Measurements from ENCODE around the gene PARP6.
A peak's percentile ranks its signal among the peaks of the same experiment; 100 is the strongest.

Gene PARP6

GRCh38 chr15:72272213-72272996 lies at the start of gene PARP6:
TSS of gene PARP6 (minus strand) at chr15:72272554. CDS start at chr15:72267477, 5,077 bp downstream.
- peak; percentile 95 to 96 for DNase-seq (ENCODE audit: low read depth in 2 of 2)

GRCh38 chr15:72319985-72320671 lies 47.8 kb upstream of the PARP6 start, which contains the start of gene CELF6:
TSS of gene CELF6 (minus strand) at chr15:72320157. CDS start at chr15:72319874, 283 bp downstream.
- DNase-seq (ENCODE audit: low read depth in 2 of 2) = peak; percentile 41 to 44

GRCh38 chr15:72319360-72319984 lies 47.1 kb upstream of the PARP6 start:
- DNase-seq (ENCODE audit: low read depth in 2 of 2) = peak in 1 of 2 donors; percentile 16

GRCh38 chr15:72318408-72318942 lies 46.1 kb upstream of the PARP6 start:
- no peak for DNase-seq (ENCODE audit: low read depth in 2 of 2)

- DNase-seq (ENCODE audit: low read depth in 2 of 2) = no peak
Observed at GRCh38 chr15:72315706-72316370, 43.5 kb upstream of the PARP6 start.

- no peak for DNase-seq (ENCODE audit: low read depth in 2 of 2)
Observed at GRCh38 chr15:72313881-72314280, 41.5 kb upstream of the PARP6 start.

GRCh38 chr15:72313448-72313840 lies 41.1 kb upstream of the PARP6 start:
- DNase-seq (ENCODE audit: low read depth in 2 of 2) = no peak

- peak in 1 of 2 donors; percentile 21 for DNase-seq (ENCODE audit: low read depth in 2 of 2)
Observed at GRCh38 chr15:72312605-72313447, 40.5 kb upstream of the PARP6 start.

- no peak for DNase-seq (ENCODE audit: low read depth in 2 of 2)
Observed at GRCh38 chr15:72307026-72307425, 34.7 kb upstream of the PARP6 start.

GRCh38 chr15:72306211-72306785 lies 33.9 kb upstream of the PARP6 start:
- no peak for DNase-seq (ENCODE audit: low read depth in 2 of 2)

- DNase-seq (ENCODE audit: low read depth in 2 of 2) = no peak
Observed at GRCh38 chr15:72304596-72304995, 32.2 kb upstream of the PARP6 start.

- no peak for DNase-seq (ENCODE audit: low read depth in 2 of 2)
Observed at GRCh38 chr15:72302955-72303354, 30.6 kb upstream of the PARP6 start.

GRCh38 chr15:72289597-72290325 lies 17.4 kb upstream of the PARP6 start:
- no peak for DNase-seq (ENCODE audit: low read depth in 2 of 2)

GRCh38 chr15:72288796-72289596 lies 16.6 kb upstream of the PARP6 start:
- no peak for DNase-seq (ENCODE audit: low read depth in 2 of 2)

- peak in 1 of 2 donors; percentile 37 for DNase-seq (ENCODE audit: low read depth in 2 of 2)
Observed at GRCh38 chr15:72285927-72286516, 13.7 kb upstream of the PARP6 start.

- DNase-seq (ENCODE audit: low read depth in 2 of 2) = no peak
Observed at GRCh38 chr15:72285402-72285801, 13.0 kb upstream of the PARP6 start.

GRCh38 chr15:72284781-72285180 lies 12.4 kb upstream of the PARP6 start:
- DNase-seq (ENCODE audit: low read depth in 2 of 2) = no peak

GRCh38 chr15:72281713-72282112 lies 9.4 kb upstream of the PARP6 start:
- DNase-seq (ENCODE audit: low read depth in 2 of 2) = no peak

All from stimulated activated CD8-positive, alpha-beta memory T cell treated with anti-CD3 and anti-CD28 coated beads, Interleukin-2, amount 100 ng/mL, for 1 hour (primary cell).